ENCODE results near the gene PLPP4.

GRCh38 chr10:120480065-120480600 lies 23.1 kb downstream of the PLPP4 start:
- TF ChIP-seq CTCF (IDR thresholded peaks at IDR 0.05): no peak
- no peak for TF ChIP-seq POLR2AphosphoS5 (IDR thresholded peaks at IDR 0.05)
- TF ChIP-seq POLR2A (IDR thresholded peaks at IDR 0.05): no peak

All from prostate gland (tissue), 2 donors.